Body of pancreas (tissue), 4 donors: ENCODE results near the gene PPID.

Experiments used
- POLR2A ChIP-seq, 3 donors: fragments of 450-650 bp; IDR thresholded peaks; one replicate each; pipeline ENCODE4 v1.6.1; 2016; ENCODE audit warnings: antibody characterized with exemption in 3 of 3, mild to moderate bottlenecking in 2 of 3
- TF ChIP-seq, protein P1 (sequence below), 7 experiments: fragments of 450-650 bp in 4 of 7; fragments of 200-600 bp in 3 of 7; sonication (generic) in 3 of 7; IDR thresholded peaks; one replicate each; pipeline ENCODE4 v1.5.1; 2016 to 2019; ENCODE audit warnings: antibody characterized with exemption in 7 of 7

DNA sequence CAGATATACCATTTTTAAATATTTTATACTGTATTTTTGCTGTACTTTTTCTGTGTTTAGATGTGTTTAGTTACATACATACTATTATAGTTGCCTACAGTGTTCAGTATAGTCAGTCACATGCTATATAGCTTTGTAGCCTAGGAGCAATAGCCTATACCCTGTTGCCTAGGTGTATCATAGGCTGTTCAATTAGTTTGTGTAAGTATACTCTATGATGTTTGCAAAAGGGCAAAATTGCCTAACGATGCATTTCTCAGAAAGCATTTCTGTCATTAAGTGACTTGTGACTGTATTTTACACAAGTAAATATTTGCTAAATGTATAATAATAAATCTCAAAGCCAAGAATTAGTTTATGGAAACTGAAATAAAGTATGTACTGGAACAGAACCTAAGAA lies 41.6 kb downstream of the PPID start:
- TF ChIP-seq, protein P1, sequence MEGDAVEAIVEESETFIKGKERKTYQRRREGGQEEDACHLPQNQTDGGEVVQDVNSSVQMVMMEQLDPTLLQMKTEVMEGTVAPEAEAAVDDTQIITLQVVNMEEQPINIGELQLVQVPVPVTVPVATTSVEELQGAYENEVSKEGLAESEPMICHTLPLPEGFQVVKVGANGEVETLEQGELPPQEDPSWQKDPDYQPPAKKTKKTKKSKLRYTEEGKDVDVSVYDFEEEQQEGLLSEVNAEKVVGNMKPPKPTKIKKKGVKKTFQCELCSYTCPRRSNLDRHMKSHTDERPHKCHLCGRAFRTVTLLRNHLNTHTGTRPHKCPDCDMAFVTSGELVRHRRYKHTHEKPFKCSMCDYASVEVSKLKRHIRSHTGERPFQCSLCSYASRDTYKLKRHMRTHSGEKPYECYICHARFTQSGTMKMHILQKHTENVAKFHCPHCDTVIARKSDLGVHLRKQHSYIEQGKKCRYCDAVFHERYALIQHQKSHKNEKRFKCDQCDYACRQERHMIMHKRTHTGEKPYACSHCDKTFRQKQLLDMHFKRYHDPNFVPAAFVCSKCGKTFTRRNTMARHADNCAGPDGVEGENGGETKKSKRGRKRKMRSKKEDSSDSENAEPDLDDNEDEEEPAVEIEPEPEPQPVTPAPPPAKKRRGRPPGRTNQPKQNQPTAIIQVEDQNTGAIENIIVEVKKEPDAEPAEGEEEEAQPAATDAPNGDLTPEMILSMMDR (IDR thresholded peaks at IDR 0.05): no peak
- no peak for TF ChIP-seq POLR2A (IDR thresholded peaks at IDR 0.05)
